HG03060 (cell line): ENCODE data around the gene ADAMTS13.

ENCODE experiments used
- ATAC-seq: cut with Tn5 transposase; IDR thresholded peaks from one replicate; pipeline ENCODE4 v1.9.1; 2021; ENCODE audit warnings: low read depth, moderate number of reproducible peaks; ENCODE audit not compliant: unreplicated experiment

The ADAMTS13 gene

GRCh38 chr9:133505186-133505830 lies 83.1 kb downstream of the ADAMTS13 start:
- ATAC-seq = no peak

DNA sequence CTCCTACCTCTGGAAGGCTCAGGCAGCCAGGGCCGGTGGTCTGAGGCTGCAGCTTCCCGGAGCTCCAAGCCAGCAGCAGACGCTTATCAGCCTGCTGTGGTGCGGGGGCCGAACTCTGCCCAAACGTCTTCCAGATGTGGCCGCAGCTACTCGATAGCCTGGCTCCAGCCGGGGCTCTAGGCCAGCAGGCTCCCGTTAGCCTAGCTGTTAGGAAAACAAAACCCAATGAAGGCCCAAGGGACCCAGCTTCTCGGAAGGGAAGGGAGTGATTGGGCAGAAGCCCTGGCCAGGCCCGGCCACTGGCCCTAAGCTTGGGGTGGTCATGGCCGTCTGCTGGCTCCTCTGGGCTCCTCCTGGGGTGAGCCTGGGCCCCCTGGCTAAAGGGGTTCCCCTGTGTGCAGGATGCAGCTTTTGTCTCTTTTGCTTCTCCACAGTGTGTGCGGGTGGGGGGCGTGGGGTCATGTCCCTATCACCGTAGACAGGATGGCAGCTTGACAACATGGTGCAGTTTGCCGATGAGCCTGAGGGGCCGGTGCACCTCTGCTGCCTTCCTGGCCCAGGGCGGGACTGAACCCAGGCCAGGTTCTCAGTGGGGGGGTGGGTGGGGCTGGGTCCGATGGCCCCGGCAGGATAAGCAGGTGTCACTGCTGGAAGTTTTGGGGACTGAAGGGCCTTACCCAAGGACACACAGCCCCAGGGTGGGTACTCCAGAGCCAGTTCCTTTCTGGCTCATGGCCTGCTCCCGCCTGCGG lies 83.9 kb downstream of the ADAMTS13 start:
- no peak for ATAC-seq

DNA sequence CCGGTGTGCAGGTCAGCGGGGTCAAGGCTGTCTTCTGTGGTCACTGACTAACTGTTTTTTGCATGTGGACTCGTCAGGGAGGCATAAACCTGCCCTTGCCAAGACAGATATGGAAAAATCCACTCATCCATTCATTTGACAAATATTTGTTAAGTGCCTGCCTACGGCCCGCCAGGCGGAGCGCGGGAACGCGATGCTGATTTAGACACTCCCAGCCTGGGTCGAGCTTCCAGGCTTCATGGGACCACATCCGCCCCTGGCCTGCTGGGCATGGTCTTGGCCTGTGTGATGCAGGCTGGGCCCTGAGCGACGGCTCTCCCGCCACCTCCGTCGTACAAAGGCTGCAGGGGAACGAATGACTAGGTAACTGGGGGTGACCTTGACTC lies 84.5 kb downstream of the ADAMTS13 start:
- no peak for ATAC-seq

GRCh38 chr9:133507246-133507965 lies 85.2 kb downstream of the ADAMTS13 start:
- ATAC-seq = no peak

- no peak for ATAC-seq
These were observed 85.9 kb downstream of the ADAMTS13 start for GRCh38 chr9:133508046-133508445.
